GM12875 (cell line): ENCODE results near the gene ARHGEF16.

Source experiments
- H3K4me3 ChIP-seq: one replicate; pipeline ENCODE4 v1.5.1; 2011; ENCODE audit warnings: low read depth, low read length, control low read depth
- TF ChIP-seq, protein P1 (sequence below): IDR thresholded peaks from 2 replicates; pipeline ENCODE4 v1.5.1; 2011; ENCODE audit warnings: low read depth, mild to moderate bottlenecking, control low read depth, inconsistent platforms, low read length, moderate library complexity, borderline replicate concordance; ENCODE audit not compliant: insufficient read depth

Gene ARHGEF16

DNA sequence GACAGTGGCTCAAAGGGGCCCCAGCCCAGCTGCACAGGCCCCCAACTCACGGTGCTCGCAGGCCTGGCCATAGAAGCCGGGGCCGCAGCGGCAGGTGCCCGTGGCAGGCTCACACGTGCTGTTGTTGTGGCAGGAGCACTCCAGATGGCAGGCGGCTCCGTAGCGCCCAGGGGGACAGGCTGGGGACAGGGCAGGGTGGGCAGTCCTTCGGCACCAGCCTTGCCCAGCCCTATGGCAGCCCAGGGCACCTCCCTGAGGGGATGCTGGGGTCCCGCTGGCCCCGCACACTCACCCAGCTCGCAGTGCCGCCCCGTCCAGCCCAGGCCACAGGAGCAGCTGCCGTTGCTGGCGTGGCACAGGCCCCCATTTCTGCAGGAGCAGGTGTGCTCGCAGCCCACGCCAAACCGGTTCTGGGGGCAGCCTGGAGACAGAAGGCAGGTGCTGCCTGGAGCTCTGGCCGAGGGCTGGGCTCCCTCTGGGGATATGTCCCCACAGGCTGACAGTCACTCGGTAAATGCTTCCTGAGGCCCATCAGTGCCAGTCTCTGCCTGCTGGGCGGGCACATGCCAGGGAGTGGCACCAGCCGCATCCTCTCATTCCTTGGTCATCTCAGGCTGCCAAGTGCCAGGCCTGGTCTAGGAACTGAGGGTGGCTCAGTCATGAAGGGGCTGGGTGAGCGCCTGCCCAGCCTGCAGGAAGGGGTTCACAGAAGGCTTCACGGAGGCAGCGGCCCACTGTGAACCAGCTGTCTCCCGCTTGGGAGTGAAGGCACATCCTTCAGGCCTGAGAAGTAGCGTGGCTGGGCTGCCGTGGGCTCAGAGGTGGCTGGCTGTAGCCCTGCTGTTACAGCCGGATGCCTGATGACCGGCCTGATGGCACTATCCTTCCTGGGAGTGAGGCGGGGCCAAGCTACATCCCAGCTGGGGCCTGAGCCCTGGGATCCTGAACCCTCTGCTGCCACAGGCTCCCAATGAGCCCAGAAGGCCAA, 40.1 kb downstream of the ARHGEF16 start:
- TF ChIP-seq, protein P1, sequence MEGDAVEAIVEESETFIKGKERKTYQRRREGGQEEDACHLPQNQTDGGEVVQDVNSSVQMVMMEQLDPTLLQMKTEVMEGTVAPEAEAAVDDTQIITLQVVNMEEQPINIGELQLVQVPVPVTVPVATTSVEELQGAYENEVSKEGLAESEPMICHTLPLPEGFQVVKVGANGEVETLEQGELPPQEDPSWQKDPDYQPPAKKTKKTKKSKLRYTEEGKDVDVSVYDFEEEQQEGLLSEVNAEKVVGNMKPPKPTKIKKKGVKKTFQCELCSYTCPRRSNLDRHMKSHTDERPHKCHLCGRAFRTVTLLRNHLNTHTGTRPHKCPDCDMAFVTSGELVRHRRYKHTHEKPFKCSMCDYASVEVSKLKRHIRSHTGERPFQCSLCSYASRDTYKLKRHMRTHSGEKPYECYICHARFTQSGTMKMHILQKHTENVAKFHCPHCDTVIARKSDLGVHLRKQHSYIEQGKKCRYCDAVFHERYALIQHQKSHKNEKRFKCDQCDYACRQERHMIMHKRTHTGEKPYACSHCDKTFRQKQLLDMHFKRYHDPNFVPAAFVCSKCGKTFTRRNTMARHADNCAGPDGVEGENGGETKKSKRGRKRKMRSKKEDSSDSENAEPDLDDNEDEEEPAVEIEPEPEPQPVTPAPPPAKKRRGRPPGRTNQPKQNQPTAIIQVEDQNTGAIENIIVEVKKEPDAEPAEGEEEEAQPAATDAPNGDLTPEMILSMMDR = no peak

DNA sequence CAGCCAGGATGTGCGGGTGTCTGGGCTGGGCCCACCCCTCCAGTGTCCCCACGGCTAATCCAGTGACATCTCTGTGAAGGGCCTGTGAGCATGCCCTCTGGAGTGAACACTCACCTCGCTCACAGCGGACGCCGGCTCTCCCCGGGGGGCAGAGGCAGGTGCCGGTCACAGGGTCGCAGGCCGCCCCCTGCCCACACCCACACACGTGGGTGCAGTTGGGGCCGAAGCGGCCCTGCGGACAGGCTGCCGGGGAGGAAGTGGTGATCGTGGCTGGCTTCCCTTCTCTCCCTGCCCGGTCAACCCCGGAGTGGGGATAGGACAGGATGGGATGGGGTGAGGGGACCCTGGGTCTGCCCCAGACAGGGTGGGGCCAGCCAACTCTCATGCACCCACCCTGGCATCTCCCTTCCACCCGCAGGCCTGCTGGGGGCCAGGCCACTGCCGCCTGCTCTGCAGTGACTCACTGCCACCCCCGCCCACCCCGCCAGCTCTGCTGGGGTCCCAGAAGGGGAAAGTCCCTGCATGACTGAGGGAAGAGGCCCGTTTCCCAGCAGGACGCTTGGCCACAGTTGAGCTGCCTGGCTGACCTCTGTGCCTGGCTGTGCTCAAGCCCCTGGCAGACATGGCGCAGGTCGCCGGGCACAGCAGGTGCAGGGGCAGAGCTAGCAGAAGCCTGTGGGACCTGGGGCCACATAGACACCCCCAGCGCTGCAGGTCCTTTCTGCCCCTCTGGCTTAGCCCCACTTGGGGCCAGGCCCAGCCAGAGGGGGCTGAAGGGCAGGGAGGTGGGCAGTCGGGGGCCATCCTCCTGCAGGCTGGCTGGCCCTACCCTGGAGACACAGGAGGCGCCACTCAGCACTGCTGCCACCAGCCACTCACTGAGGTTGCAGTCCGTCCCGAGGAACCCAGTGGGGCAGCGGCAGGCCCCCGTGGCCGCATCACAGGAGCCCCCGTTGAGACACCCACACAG, 41.6 kb downstream of the ARHGEF16 start:
- no peak overlapping the region for H3K4me3 ChIP-seq
- TF ChIP-seq, protein P1 = no peak

More for the DNA sequence above, 40.1 kb downstream of the ARHGEF16 start:
- no peak overlapping the region for H3K4me3 ChIP-seq

DNA sequence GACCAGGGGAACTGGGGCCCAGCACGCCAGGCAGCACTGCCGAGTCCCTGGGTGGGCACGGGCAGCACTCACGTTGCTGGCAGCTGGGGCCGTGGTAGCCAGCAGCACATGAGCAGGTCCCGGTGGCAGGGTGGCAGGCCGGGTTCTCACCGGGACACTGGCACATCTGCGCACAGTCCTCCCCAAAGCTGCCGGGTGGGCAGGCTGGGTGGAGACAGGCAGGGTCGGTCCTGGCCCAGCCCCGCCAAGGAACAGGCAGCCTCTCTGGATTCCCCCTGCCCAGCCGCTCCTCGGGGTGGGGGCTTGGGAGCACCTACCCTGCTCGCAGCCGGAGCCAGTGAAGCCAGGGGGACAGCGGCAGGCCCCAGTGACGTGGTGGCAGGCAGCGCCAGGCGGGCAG, 42.5 kb downstream of the ARHGEF16 start:
- no peak overlapping the region for H3K4me3 ChIP-seq
- TF ChIP-seq, protein P1 = no peak

DNA sequence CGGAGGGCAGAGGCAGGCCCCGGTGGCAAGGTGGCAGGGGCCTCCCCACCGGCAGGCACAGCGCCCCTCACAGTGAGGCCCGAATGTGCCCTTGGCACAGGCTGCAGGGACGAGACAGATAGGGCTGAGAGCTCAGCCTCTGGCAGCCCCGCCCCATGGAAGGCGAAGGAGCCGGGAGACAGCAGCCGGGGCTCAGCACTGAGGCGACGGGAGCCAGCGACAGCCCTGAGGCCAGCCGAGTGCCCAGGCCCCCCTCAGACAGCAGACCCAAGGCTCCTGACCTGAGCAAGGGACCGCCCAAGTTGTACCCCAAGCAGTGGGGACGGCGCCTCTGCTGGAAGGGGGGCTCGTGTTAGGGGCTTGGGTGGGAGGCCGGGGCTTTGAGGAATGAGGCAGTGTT, 43.1 kb downstream of the ARHGEF16 start:
- H3K4me3 ChIP-seq = no peak overlapping the region
- TF ChIP-seq, protein P1 = no peak

DNA sequence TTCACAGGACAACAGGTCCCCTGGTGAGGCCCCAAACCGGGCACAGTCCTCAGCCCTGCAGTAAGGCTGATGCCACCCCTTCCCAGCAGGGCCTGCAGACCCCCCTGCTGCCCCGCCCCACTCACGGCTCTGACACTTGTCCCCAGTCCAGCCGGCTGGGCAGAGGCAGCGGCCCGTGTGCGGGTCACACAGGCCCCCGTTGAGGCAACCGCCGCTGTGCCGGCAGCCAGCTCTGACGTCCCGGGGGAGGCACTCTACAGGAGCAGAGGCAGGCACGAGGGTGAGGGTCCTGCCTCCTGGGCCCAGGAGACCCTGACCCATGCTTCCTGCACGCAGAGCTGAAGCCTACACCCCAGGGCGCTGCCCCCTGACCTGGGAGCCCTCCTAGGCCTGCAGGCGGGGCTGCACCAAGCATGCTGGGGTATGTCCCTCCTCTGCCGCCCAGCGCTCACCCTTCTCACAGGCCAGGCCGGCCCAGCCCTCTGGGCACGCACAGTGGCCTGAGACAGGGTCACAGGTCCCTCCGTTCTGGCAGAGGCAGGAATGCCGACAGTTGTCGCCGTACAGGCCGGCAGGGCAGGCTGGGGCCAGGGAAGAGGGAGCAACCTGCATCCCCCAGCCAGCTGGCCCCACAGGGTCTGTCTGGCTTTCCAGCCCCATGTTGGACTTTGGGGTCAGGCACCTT, 43.9 kb downstream of the ARHGEF16 start:
- TF ChIP-seq, protein P1 = no peak
- no peak overlapping the region for H3K4me3 ChIP-seq

DNA sequence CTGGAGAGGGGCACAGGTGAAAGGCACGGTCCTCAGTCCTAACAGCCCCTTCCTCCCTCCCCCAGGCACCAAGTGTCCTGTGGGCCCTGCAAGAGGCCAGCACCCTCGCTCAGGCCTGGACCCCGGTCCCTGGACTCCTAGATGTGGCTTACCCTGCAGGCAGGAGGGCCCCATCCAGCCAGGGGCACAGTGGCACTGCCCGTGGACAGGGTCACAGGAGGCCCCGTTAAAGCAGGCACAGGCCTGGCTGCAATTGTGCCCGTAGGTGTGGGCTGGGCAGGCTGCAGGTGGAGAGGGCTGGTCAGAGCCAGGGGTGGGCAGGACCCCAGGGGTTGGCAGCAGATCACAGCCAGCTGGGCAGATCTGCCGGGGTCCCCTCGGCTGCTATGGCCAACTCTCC, 44.5 kb downstream of the ARHGEF16 start:
- H3K4me3 ChIP-seq = no peak overlapping the region
- TF ChIP-seq, protein P1 = no peak
